B cell (primary cell): Measurements from ENCODE around the gene ARMC5. TPM values are rescaled to one million over a fixed set of nuclear protein-coding genes. Genes with fewer than 3 reads are reported as not detected.

Experiments
- ATAC-seq: fragments of 200-7000 bp; cut with Tn5 transposase; one replicate; pipeline ENCODE4 v1.10.0; 2021; ENCODE audit warnings: low read depth, mild to moderate bottlenecking, moderate number of reproducible peaks, moderate library complexity
- CTCF ChIA-PET: fragments of 350-600 bp; sonication (Branson Sonifier 250); formaldehyde crosslinking; loops from one replicate; lab custom pipeline; 2021; ENCODE audit warnings: antibody characterized with exemption, inconsistent platforms; lab: Charles Lee
- POLR2A ChIA-PET: fragments of 350-600 bp; sonication (Branson Sonifier 250); formaldehyde crosslinking; loops from one replicate; lab custom pipeline; 2021; ENCODE audit warnings: antibody characterized with exemption; lab: Charles Lee
- DNase-seq: peaks from one replicate; pipeline ENCODE4 v3.0.0; 2013
- H2AFZ ChIP-seq: 2 replicates; pipeline ENCODE4 v1.6.1; 2012; ENCODE audit warnings: mild to moderate bottlenecking, low read depth, low read length; ENCODE audit not compliant: insufficient read depth, poor library complexity, severe bottlenecking
- H3K27ac ChIP-seq, 2 donors: 1 replicate in 1 of 2; 2 replicates in 1 of 2; pipeline ENCODE4 v1.5.1; 2012 to 2013; ENCODE audit warnings: low read length in 2 of 2, mild to moderate bottlenecking in 2 of 2, moderate library complexity in 1 of 2
- H3K27me3 ChIP-seq, 4 experiments: fragments of 200-600 bp in 1 of 4; sonication (generic) in 1 of 4; replicated peaks in 1 of 4; 1 replicate in 2 of 4; 2 replicates in 2 of 4; pipeline versions ENCODE4 v1.6.1 to v1.7.0; 2013 to 2016; ENCODE audit warnings: low read length in 3 of 4, mild to moderate bottlenecking in 2 of 4, mixed read lengths in 1 of 4, moderate library complexity in 1 of 4; ENCODE audit not compliant: insufficient read depth in 4 of 4, control insufficient read depth in 3 of 4; ENCODE audit errors: control extremely low read depth in 1 of 4
- H3K36me3 ChIP-seq, 2 experiments: replicated peaks in 1 of 2; 1 replicate in 1 of 2; 2 replicates in 1 of 2; pipeline versions ENCODE4 v1.6.1 to v1.7.1; 2013; ENCODE audit warnings: low read length in 1 of 2; ENCODE audit not compliant: insufficient read depth in 2 of 2, control insufficient read depth in 1 of 2; ENCODE audit errors: control extremely low read depth in 1 of 2, extremely low read depth in 1 of 2
- H3K4me1 ChIP-seq, 2 donors: fragments of 200-600 bp in 1 of 2; sonication (generic) in 1 of 2; 1 replicate in 1 of 2; 2 replicates in 1 of 2; pipeline versions ENCODE4 v1.5.1 to v1.6.1; 2013 to 2017; ENCODE audit warnings: low read length in 2 of 2; ENCODE audit not compliant: control insufficient read depth in 2 of 2, insufficient read depth in 2 of 2
- H3K4me2 ChIP-seq: replicated peaks from 2 replicates; pipeline ENCODE3; 2012; ENCODE audit warnings: mild to moderate bottlenecking, low read depth, low read length; ENCODE audit not compliant: poor library complexity, severe bottlenecking
- H3K4me3 ChIP-seq, 5 experiments: fragments of 200-600 bp in 1 of 5; sonication (generic) in 1 of 5; 1 replicate in 3 of 5; 2 replicates in 2 of 5; pipeline versions ENCODE4 v1.5.1 to v1.7.0; 2011 to 2016; ENCODE audit warnings: low read length in 4 of 5, mild to moderate bottlenecking in 4 of 5, low read depth in 2 of 5, control low read depth in 1 of 5, moderate library complexity in 1 of 5; ENCODE audit not compliant: insufficient read depth in 1 of 5; ENCODE audit errors: control extremely low read depth in 1 of 5, extremely low read depth in 1 of 5
- H3K79me2 ChIP-seq: fragments of 200-600 bp; sonication (generic); one replicate; pipeline ENCODE4 v1.6.0; 2016; ENCODE audit warnings: low read length; ENCODE audit not compliant: control insufficient read depth, insufficient read depth
- H3K9ac ChIP-seq: fragments of 200-600 bp; sonication (generic); 2 replicates; pipeline ENCODE4 v1.6.1; 2017; ENCODE audit warnings: mild to moderate bottlenecking, low read length, moderate library complexity
- H3K9me3 ChIP-seq, 3 donors: one replicate each; pipeline versions ENCODE4 v1.6.1 to v1.7.1; 2013; ENCODE audit warnings: low read length in 2 of 3; ENCODE audit not compliant: control insufficient read depth in 2 of 3, insufficient read depth in 1 of 3; ENCODE audit errors: control extremely low read depth in 1 of 3
- H4K20me1 ChIP-seq: 2 replicates; pipeline ENCODE4 v1.6.0; 2012; ENCODE audit warnings: mild to moderate bottlenecking, low read length; ENCODE audit not compliant: insufficient read depth, control insufficient read depth, poor library complexity, severe bottlenecking
- H3K27ac Mint-ChIP-seq: one replicate; pipeline ENCODE4 v1.8.0; 2021; ENCODE audit warnings: mixed read lengths
- H3K27me3 Mint-ChIP-seq: one replicate; pipeline ENCODE4 v1.8.0; 2021; ENCODE audit warnings: mixed read lengths
- H3K4me1 Mint-ChIP-seq: one replicate; pipeline ENCODE4 v1.8.0; 2021; ENCODE audit warnings: mixed read lengths
- H3K4me3 Mint-ChIP-seq: one replicate; pipeline ENCODE4 v1.8.0; 2021; ENCODE audit warnings: mixed read lengths
- H3K9me3 Mint-ChIP-seq: one replicate; pipeline ENCODE4 v1.8.0; 2022; ENCODE audit warnings: mixed read lengths; ENCODE audit not compliant: insufficient read depth
- EZH2 ChIP-seq: IDR thresholded peaks from 2 replicates; pipeline ENCODE4 v1.6.1; 2012; ENCODE audit warnings: borderline replicate concordance, low read depth, mild to moderate bottlenecking, moderate library complexity, low read length; ENCODE audit not compliant: insufficient read depth, poor library complexity, severe bottlenecking
- WGBS: methylation state at CpG from one replicate; pipeline ENCODE4 v1.1.5; 2013; ENCODE audit warnings: missing lambda C conversion rate; ENCODE audit not compliant: insufficient coverage; 5-methylcytosine and 5-hydroxymethylcytosine counted together
- intact Hi-C: fragments of 100-400 bp; cut with micrococcal nuclease; formaldehyde crosslinking; loops from one replicate; pipeline ENCODE4 v1.10.0; 2022
- polyA plus RNA-seq: library from polyadenylated mRNA; depleted of rRNA; stranded (reverse); fragments of >200 nt; gene quantifications from 2 replicates; pipeline ENCODE4 v1.2.3, GENCODE V29; 2012
- total RNA-seq, 2 donors: library from RNA; stranded (reverse); fragments of 120-200 nt in 1 of 2; gene quantifications; 1 replicate in 1 of 2; 2 replicates in 1 of 2; pipeline versions ENCODE4 v1.2.3 to v1.2.4, GENCODE V29; 2013 to 2022
- TF ChIP-seq, protein P1 (sequence below): fragments of 200-600 bp; IDR thresholded peaks from one replicate; pipeline ENCODE4 v1.8.0; 2022; ENCODE audit warnings: antibody characterized with exemption, mild to moderate bottlenecking

Gene ARMC5
- total and polyA plus RNA-seq, 2 donors (not counting 1 experiment from before 2014, with no cell fraction given) = 11.7 to 15.4 TPM

DNA sequence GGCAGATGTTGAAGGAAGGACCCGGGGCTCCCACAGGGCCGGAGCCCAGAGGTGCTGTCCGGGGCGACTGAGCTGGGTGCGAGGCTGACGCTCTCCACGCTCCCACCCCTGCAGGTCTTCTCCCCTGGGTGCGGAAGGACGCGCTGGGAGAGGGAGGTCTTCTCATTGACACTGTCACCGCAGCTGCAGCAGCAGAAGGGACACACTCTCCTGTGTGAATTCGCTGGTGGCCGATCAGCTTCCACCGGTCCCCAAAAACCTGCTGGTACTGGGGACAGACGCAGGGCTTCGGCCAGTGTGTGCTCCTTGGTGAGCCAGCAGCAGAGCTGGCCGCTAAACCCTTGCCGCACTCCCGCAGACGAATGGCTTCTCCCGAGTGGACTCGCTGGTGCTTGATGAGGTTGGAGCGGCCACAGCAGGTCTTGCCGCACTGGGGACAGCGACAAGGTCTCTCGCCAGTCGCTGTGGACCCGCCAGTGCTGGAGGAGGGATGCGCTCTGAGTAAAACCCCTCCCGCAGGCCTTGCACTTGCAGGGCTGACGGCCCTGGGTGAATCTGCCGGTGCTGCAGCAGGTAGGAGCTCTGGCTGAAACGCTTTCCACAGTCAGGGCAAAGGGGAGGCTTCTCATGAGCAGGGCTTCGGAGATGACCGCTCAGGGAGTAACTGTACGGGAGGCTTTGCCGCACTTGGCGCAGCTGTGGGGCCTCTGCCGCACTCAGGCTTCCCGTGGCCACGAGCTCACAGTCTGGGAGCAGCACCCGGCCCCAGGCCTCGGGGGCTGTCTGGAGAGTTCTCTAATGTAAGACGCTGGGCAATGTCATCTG lies 22.9 kb upstream of the ARMC5 start:
- Mint-ChIP-seq H3K9me3 (no peaks in the 10 kb centered on the region), H3K27ac (no peak overlapping the region), H3K27me3 (no peaks in the 10 kb centered on the region), H3K4me3 (no peak overlapping the region), H3K4me1 (peaks cover 12% of the 10 kb centered on the region)
- Histone ChIP-seq H3K4me2 (no peak overlapping the region), H3K27me3 (peaks cover 0 to 6% (median 2%) of the 10 kb centered on the region in 4 experiments), H3K4me3 (no peak overlapping the region), H3K27ac (no peak overlapping the region), H3K79me2 (no peaks in the 10 kb centered on the region), H3K4me1 (peaks cover 8 to 12% of the 10 kb centered on the region in 2 donors), H3K9ac (no peak overlapping the region), H3K36me3 (no peaks in the 10 kb centered on the region), H2AFZ (no peak overlapping the region), H3K9me3 (no peaks in the 10 kb centered on the region), H4K20me1 (no peaks in the 10 kb centered on the region)
- WGBS = 97% methylated on average over 44 of the region's 44 CpGs
- ATAC-seq (no peak), DNase-seq (no peak)
- intact Hi-C loops = no loop called here
- ChIA-PET POLR2A (no interaction called here), CTCF (no interaction called here)
- TF ChIP-seq, protein P1, sequence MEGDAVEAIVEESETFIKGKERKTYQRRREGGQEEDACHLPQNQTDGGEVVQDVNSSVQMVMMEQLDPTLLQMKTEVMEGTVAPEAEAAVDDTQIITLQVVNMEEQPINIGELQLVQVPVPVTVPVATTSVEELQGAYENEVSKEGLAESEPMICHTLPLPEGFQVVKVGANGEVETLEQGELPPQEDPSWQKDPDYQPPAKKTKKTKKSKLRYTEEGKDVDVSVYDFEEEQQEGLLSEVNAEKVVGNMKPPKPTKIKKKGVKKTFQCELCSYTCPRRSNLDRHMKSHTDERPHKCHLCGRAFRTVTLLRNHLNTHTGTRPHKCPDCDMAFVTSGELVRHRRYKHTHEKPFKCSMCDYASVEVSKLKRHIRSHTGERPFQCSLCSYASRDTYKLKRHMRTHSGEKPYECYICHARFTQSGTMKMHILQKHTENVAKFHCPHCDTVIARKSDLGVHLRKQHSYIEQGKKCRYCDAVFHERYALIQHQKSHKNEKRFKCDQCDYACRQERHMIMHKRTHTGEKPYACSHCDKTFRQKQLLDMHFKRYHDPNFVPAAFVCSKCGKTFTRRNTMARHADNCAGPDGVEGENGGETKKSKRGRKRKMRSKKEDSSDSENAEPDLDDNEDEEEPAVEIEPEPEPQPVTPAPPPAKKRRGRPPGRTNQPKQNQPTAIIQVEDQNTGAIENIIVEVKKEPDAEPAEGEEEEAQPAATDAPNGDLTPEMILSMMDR = no peak
- TF ChIP-seq EZH2 = no peak

- H3K4me2 ChIP-seq = no peak overlapping the region
- CTCF ChIA-PET = interaction anchor here (0.6 kb wide), 1 partner anchor 9 kb away, joined by 3 read pairs; no protein-coding TSS in a partner anchor
Observed at GRCh38 chr16:31438414-31438813, 20.9 kb upstream of the ARMC5 start.

More at GRCh38 chr16:31438414-31438813, 20.9 kb upstream of the ARMC5 start:
- Mint-ChIP-seq H3K4me1 (peaks cover 19% of the 10 kb centered on the region), H3K4me3 (no peak overlapping the region), H3K27me3 (peaks cover 3% of the 10 kb centered on the region), H3K27ac (no peak overlapping the region), H3K9me3 (no peaks in the 10 kb centered on the region)
- intact Hi-C loops = no loop called here
- H3K79me2 ChIP-seq = no peaks in the 10 kb centered on the region
- no peak for TF ChIP-seq EZH2
- TF ChIP-seq, protein P1 = no peak
- no peaks in the 10 kb centered on the region for H3K36me3 ChIP-seq
- H3K27me3 ChIP-seq = peaks cover 0 to 6% (median 2%) of the 10 kb centered on the region in 4 experiments
- POLR2A ChIA-PET = no interaction called here
- ATAC-seq (no peak), DNase-seq (no peak)
- no peaks in the 10 kb centered on the region for H4K20me1 ChIP-seq
- 93% methylated on average over 2 of the region's 2 CpGs for WGBS
- peaks cover 11 to 12% of the 10 kb centered on the region in 2 donors for H3K4me1 ChIP-seq
- no peak overlapping the region for H2AFZ ChIP-seq
- H3K9me3 ChIP-seq = no peaks in the 10 kb centered on the region
- no peak overlapping the region for H3K4me3 ChIP-seq
- H3K27ac ChIP-seq = no peak overlapping the region
- no peak overlapping the region for H3K9ac ChIP-seq
